ENCODE results near the gene RANGRF.

Gene RANGRF

GRCh38 chr17:8264836-8265542, 23.5 kb upstream of the RANGRF start:
- TF ChIP-seq CTCF (conservative IDR thresholded peaks at IDR 0.05; ENCODE audit: low read depth, low read length), result no peak
- DNase-seq (ENCODE audit: low read depth), result no peak
- no peak overlapping the region for H3K4me3 ChIP-seq (ENCODE audit: low read depth, low read length)

GRCh38 chr17:8266648-8267479, 21.6 kb upstream of the RANGRF start:
- DNase-seq (ENCODE audit: low read depth), result no peak
- no peak overlapping the region for H3K4me3 ChIP-seq (ENCODE audit: low read depth, low read length)
- no peak for TF ChIP-seq CTCF (conservative IDR thresholded peaks at IDR 0.05; ENCODE audit: low read depth, low read length)

GRCh38 chr17:8267480-8268147, 20.9 kb upstream of the RANGRF start:
- TF ChIP-seq CTCF (conservative IDR thresholded peaks at IDR 0.05; ENCODE audit: low read depth, low read length), result no peak
- H3K4me3 ChIP-seq (ENCODE audit: low read depth, low read length), result no peak overlapping the region
- no peak for DNase-seq (ENCODE audit: low read depth)

GRCh38 chr17:8268550-8269298, 19.7 kb upstream of the RANGRF start:
- H3K4me3 ChIP-seq (ENCODE audit: low read depth, low read length), result no peak overlapping the region
- DNase-seq (ENCODE audit: low read depth), result no peak
- TF ChIP-seq CTCF (conservative IDR thresholded peaks at IDR 0.05; ENCODE audit: low read depth, low read length), result no peak

- no peak overlapping the region for H3K4me3 ChIP-seq (ENCODE audit: low read depth, low read length)
- TF ChIP-seq CTCF (conservative IDR thresholded peaks at IDR 0.05; ENCODE audit: low read depth, low read length), result no peak
- no peak for DNase-seq (ENCODE audit: low read depth)
Observed at GRCh38 chr17:8272421-8272820, 16.0 kb upstream of the RANGRF start.

GRCh38 chr17:8273884-8274444, 14.5 kb upstream of the RANGRF start:
- no peak for DNase-seq (ENCODE audit: low read depth)
- no peak overlapping the region for H3K4me3 ChIP-seq (ENCODE audit: low read depth, low read length)
- no peak for TF ChIP-seq CTCF (conservative IDR thresholded peaks at IDR 0.05; ENCODE audit: low read depth, low read length)
